A549 (cell line): ENCODE measurements around the gene SH2D1B. TPM values are rescaled to one million over a fixed set of nuclear protein-coding genes. Genes with fewer than 3 reads are reported as not detected.
"Not testable (repeated sequence)": the region's sequence is repeated elsewhere in the genome, so short reads cannot be mapped to it uniquely, and the experiment has no call there.

ENCODE experiments used
- ATAC-seq, 2 experiments: fragments of 200-7000 bp in 1 of 2; fragments of >200 bp in 1 of 2; cut with Nextera tagmentation in 1 of 2; cut with Tn5 transposase in 1 of 2; 3 replicates each; pipeline versions ENCODE4 v1.8.0 to v1.9.1; 2018 to 2020; ENCODE audit warnings: mild to moderate bottlenecking in 1 of 2, moderate library complexity in 1 of 2
- CTCF ChIA-PET: fragments of 300-600 bp; sonication (Branson Sonifier 250); formaldehyde crosslinking; extraction: SDS; loops from one replicate; lab custom pipeline; 2021; ENCODE audit warnings: antibody characterized with exemption, inconsistent platforms; lab: Yijun Ruan, JAX
- POLR2A ChIA-PET: fragments of 350-600 bp; formaldehyde crosslinking; extraction: SDS; loops from one replicate; lab custom pipeline; 2021; ENCODE audit warnings: antibody characterized with exemption, inconsistent platforms; lab: Yijun Ruan, JAX
- DNase-seq, 2 experiments: peaks; one replicate each; pipeline versions ENCODE4 v3.0.0 to v3.0.0-alpha.2; 2011 to 2016; ENCODE audit warnings: low read depth in 1 of 2, low spot score in 1 of 2
- FAIRE-seq: peaks from 2 replicates; lab custom pipeline; 2011; peaks lifted over from hg19 to GRCh38; lab: Jason Lieb, UNC
- H3K27ac ChIP-seq, 2 experiments: fragments of >200 bp; sonication (Bioruptor Twin); formaldehyde crosslinking; 3 replicates each; pipeline ENCODE4 v1.5.1; 2016 to 2017
- H3K4me1 ChIP-seq: fragments of >200 bp; sonication (Bioruptor Twin); formaldehyde crosslinking; 3 replicates; pipeline ENCODE4 v1.6.1; 2016
- H3K4me2 ChIP-seq: fragments of >200 bp; sonication (Bioruptor Twin); formaldehyde crosslinking; 3 replicates; pipeline ENCODE4 v1.6.1; 2016
- H3K4me3 ChIP-seq: fragments of >200 bp; sonication (Bioruptor Twin); formaldehyde crosslinking; 3 replicates; pipeline ENCODE4 v1.5.1; 2016
- H3K9me3 ChIP-seq: fragments of >200 bp; sonication (Bioruptor Twin); formaldehyde crosslinking; 3 replicates; pipeline ENCODE4 v1.6.1; 2016
- E2F6 ChIP-seq: IDR thresholded peaks from 2 replicates; pipeline ENCODE4 v1.6.1; 2012; ENCODE audit warnings: low read depth, borderline replicate concordance
- EHMT2 ChIP-seq: fragments of 200-600 bp; sonication (generic); IDR thresholded peaks from 2 replicates; pipeline ENCODE4 v1.6.1; 2016; ENCODE audit warnings: antibody characterized with exemption, low read depth, mild to moderate bottlenecking, moderate library complexity
- EP300 ChIP-seq, 2 experiments: fragments of >200 bp; sonication (Bioruptor Twin); formaldehyde crosslinking; IDR thresholded peaks; 2 replicates in 1 of 2; 3 replicates in 1 of 2; pipeline ENCODE4 v1.6.1; 2016 to 2017
- ESRRA ChIP-seq: fragments of 150-350 bp; IDR thresholded peaks from 2 replicates; pipeline ENCODE4 v1.6.1; 2014; ENCODE audit warnings: mild to moderate bottlenecking, low read length, borderline replicate concordance
- HES2 ChIP-seq: fragments of >200 bp; sonication (Bioruptor Twin); formaldehyde crosslinking; IDR thresholded peaks from 2 replicates; pipeline ENCODE4 v1.6.1; 2016
- HOXB13 ChIP-seq: fragments of 250-450 bp; sonication (Bioruptor Pico); IDR thresholded peaks from 2 replicates; pipeline ENCODE4 v1.5.0; 2020; ENCODE audit warnings: low read depth, mild to moderate bottlenecking, moderate library complexity
- MAZ ChIP-seq: fragments of 150-350 bp; IDR thresholded peaks from 2 replicates; pipeline ENCODE4 v1.6.1; 2014; ENCODE audit warnings: antibody characterized with exemption, low read depth, low read length, borderline replicate concordance
- NFE2L2 ChIP-seq: fragments of 150-350 bp; conservative IDR thresholded peaks from 2 replicates; pipeline ENCODE4 v1.6.1; 2014; ENCODE audit warnings: low read length
- PHF8 ChIP-seq: fragments of 200-600 bp; sonication (generic); IDR thresholded peaks from 2 replicates; pipeline ENCODE4 v1.6.1; 2016; ENCODE audit warnings: low read depth, mild to moderate bottlenecking, antibody characterized with exemption, moderate library complexity, borderline replicate concordance
- POLR2AphosphoS2 ChIP-seq: conservative IDR thresholded peaks from 2 replicates; pipeline ENCODE4 v1.6.1; 2012; ENCODE audit warnings: low read length, improper control_type of control experiment, inconsistent platforms
- REST ChIP-seq: fragments of 200-600 bp; sonication (generic); IDR thresholded peaks from 2 replicates; pipeline ENCODE4 v1.6.1; 2016; ENCODE audit warnings: antibody characterized with exemption, mild to moderate bottlenecking, moderate library complexity
- SMC3 ChIP-seq: fragments of >200 bp; sonication (Bioruptor Twin); formaldehyde crosslinking; IDR thresholded peaks from 3 replicates; pipeline ENCODE4 v1.6.1; 2018; ENCODE audit warnings: inconsistent platforms
- TP53 ChIP-seq: fragments of 250-450 bp; sonication (Bioruptor Pico); IDR thresholded peaks from 2 replicates; pipeline ENCODE4 v1.5.0; 2021; ENCODE audit warnings: mild to moderate bottlenecking, moderate library complexity
- ZC3H11A ChIP-seq: fragments of 450-650 bp; IDR thresholded peaks from 2 replicates; pipeline ENCODE4 v1.6.1; 2014; ENCODE audit warnings: antibody characterized with exemption, mild to moderate bottlenecking
- ZNF302 ChIP-seq: fragments of 250-450 bp; sonication (Bioruptor Pico); IDR thresholded peaks from 2 replicates; pipeline ENCODE4 v1.9.0; 2021; ENCODE audit warnings: inconsistent platforms, mild to moderate bottlenecking, moderate library complexity
- ZSCAN20 ChIP-seq: fragments of 250-450 bp; sonication (Bioruptor Pico); IDR thresholded peaks from 2 replicates; pipeline ENCODE4 v1.8.0; 2022; ENCODE audit warnings: mild to moderate bottlenecking, moderate library complexity
- WGBS: methylation state at CpG from one replicate; pipeline ENCODE4 v1.1.6; 2017; ENCODE audit errors: missing lambda C conversion rate; 5-methylcytosine and 5-hydroxymethylcytosine counted together
- polyA plus RNA-seq, 4 experiments: library from polyadenylated mRNA; depleted of rRNA in 3 of 4; stranded (reverse); fragments of >200 nt; fragmentation: RNase III in 1 of 4; extraction: RNeasy Plus Mini Kit Qiagen cat#74134 plus additional on column Dnase treatment in 1 of 4; gene quantifications; 2 replicates in 3 of 4; 3 replicates in 1 of 4; pipeline ENCODE4 v1.2.3, GENCODE V29; 2011 to 2017
- TF ChIP-seq, protein P1 (sequence below): IDR thresholded peaks from 2 replicates; pipeline ENCODE4 v1.6.1; 2012
- TF ChIP-seq, protein P2 (sequence below): fragments of >200 bp; sonication (Bioruptor Twin); formaldehyde crosslinking; IDR thresholded peaks from 3 replicates; pipeline ENCODE4 v1.6.1; 2016

The SH2D1B gene
- polyA plus RNA-seq, 2 of the 4 experiments (the other 2 are of a cell fraction): 0.04 TPM; not detected in 1

- no peak for ATAC-seq
- no peak for FAIRE-seq
- ChIA-PET CTCF (no interaction called here), POLR2A (no interaction called here)
- Histone ChIP-seq H3K4me2 (no peak overlapping the region), H3K9me3 (no peaks in the 10 kb centered on the region), H3K27ac (no peak overlapping the region), H3K4me1 (no peaks in the 10 kb centered on the region), H3K4me3 (no peak overlapping the region)
- DNase-seq: no peak
- TF ChIP-seq EP300 (IDR thresholded peaks at IDR 0.05) (no peak), PHF8 (no peak), HES2 (no peak), POLR2AphosphoS2 (no peak), ZC3H11A (no peak), NFE2L2 (no peak), MAZ (no peak), ZNF302 (CRISPR knock-in tag) (no peak), REST (no peak), TP53 (CRISPR knock-in tag) (no peak), HOXB13 (no peak), ZSCAN20 (CRISPR knock-in tag) (no peak), ESRRA (no peak), E2F6 (no peak), SMC3 (no peak), EHMT2 (no peak)
- TF ChIP-seq, protein P1, sequence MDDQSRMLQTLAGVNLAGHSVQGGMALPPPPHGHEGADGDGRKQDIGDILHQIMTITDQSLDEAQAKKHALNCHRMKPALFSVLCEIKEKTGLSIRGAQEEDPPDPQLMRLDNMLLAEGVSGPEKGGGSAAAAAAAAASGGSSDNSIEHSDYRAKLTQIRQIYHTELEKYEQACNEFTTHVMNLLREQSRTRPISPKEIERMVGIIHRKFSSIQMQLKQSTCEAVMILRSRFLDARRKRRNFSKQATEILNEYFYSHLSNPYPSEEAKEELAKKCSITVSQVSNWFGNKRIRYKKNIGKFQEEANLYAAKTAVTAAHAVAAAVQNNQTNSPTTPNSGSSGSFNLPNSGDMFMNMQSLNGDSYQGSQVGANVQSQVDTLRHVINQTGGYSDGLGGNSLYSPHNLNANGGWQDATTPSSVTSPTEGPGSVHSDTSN: no peak
- TF ChIP-seq, protein P2, sequence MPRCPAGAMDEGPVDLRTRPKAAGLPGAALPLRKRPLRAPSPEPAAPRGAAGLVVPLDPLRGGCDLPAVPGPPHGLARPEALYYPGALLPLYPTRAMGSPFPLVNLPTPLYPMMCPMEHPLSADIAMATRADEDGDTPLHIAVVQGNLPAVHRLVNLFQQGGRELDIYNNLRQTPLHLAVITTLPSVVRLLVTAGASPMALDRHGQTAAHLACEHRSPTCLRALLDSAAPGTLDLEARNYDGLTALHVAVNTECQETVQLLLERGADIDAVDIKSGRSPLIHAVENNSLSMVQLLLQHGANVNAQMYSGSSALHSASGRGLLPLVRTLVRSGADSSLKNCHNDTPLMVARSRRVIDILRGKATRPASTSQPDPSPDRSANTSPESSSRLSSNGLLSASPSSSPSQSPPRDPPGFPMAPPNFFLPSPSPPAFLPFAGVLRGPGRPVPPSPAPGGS: no peak
Observed at GRCh38 chr1:162444903-162445302, 33.0 kb upstream of the SH2D1B start.

GRCh38 chr1:162432977-162433713 is 21.2 kb upstream of the SH2D1B start:
- H3K27ac ChIP-seq, POLR2A ChIA-PET, H3K4me2 ChIP-seq, CTCF ChIA-PET, H3K4me1 ChIP-seq, FAIRE-seq, DNase-seq, ATAC-seq, H3K4me3 ChIP-seq, H3K9me3 ChIP-seq: not testable (repeated sequence)
- 81% methylated on average over 4 of the region's 47 CpGs for WGBS
